RWPE1 (cell line): Measurements from ENCODE around the gene PID1.

Experiments used
- CTCF ChIA-PET: fragments of 350-600 bp; sonication (Branson Sonifier 250); formaldehyde crosslinking; extraction: SDS; loops from one replicate; lab custom pipeline; 2021; lab: Yijun Ruan, JAX
- POLR2A ChIA-PET: fragments of 400-600 bp; formaldehyde crosslinking; extraction: SDS; loops from one replicate; lab custom pipeline; 2020; ENCODE audit warnings: antibody characterized with exemption; ENCODE audit not compliant: low non-redundant PET; lab: Yijun Ruan, JAX
- DNase-seq: peaks from one replicate; pipeline ENCODE4 v3.0.0; 2012; ENCODE audit warnings: low spot score
- H3K27ac ChIP-seq: fragments of 450-650 bp; 2 replicates; pipeline ENCODE4 v1.5.1; 2017
- TF ChIP-seq, protein P1 (sequence below): fragments of 450-650 bp; conservative IDR thresholded peaks from 2 replicates; pipeline ENCODE4 v1.5.1; 2017; ENCODE audit warnings: low read depth, mild to moderate bottlenecking

PID1 gene

GRCh38 chr2:229109195-229109594, 161.9 kb downstream of the PID1 start:
- H3K27ac ChIP-seq = no peak overlapping the region
- ChIA-PET CTCF (no interaction called here), POLR2A (no interaction called here)
- no peak for DNase-seq
- TF ChIP-seq, protein P1, sequence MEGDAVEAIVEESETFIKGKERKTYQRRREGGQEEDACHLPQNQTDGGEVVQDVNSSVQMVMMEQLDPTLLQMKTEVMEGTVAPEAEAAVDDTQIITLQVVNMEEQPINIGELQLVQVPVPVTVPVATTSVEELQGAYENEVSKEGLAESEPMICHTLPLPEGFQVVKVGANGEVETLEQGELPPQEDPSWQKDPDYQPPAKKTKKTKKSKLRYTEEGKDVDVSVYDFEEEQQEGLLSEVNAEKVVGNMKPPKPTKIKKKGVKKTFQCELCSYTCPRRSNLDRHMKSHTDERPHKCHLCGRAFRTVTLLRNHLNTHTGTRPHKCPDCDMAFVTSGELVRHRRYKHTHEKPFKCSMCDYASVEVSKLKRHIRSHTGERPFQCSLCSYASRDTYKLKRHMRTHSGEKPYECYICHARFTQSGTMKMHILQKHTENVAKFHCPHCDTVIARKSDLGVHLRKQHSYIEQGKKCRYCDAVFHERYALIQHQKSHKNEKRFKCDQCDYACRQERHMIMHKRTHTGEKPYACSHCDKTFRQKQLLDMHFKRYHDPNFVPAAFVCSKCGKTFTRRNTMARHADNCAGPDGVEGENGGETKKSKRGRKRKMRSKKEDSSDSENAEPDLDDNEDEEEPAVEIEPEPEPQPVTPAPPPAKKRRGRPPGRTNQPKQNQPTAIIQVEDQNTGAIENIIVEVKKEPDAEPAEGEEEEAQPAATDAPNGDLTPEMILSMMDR = no peak

- DNase-seq = no peak
- H3K27ac ChIP-seq = no peak overlapping the region
- POLR2A ChIA-PET = interaction anchor here (0.7 kb wide), 1 partner anchor 520 kb away, joined by 6 read pairs; no protein-coding TSS in a partner anchor
- TF ChIP-seq, protein P1 = no peak
- CTCF ChIA-PET = interaction anchor here (0.7 kb wide), 1 partner anchor 276 kb away, joined by 4 read pairs; no protein-coding TSS in a partner anchor
Observed at GRCh38 chr2:229107601-229108000, 163.5 kb downstream of the PID1 start.

DNA sequence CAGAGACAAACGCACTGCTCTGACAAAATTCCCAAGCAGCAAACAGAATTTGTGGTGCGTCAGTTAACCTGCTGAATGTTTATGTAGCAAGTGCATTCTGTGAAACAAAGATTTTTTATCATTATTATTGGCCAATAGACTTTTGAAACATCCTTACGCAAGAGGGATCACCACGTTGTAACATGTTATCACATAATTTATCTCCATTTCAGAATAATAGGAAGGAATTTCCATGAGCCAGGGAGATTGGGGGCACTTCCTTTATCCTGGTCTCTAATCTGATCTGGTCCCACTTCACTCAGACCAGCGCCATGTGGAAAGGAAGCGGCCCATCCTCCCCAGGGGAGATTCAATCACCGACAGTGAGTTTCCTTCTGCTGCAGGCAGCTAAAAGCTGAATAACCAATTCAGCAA, 166.1 kb downstream of the PID1 start:
- ChIA-PET CTCF (no interaction called here), POLR2A (no interaction called here)
- DNase-seq = no peak
- H3K27ac ChIP-seq = no peak overlapping the region
- TF ChIP-seq, protein P1 = no peak

- ChIA-PET POLR2A (no interaction called here), CTCF (no interaction called here)
- H3K27ac ChIP-seq = no peak overlapping the region
- DNase-seq = no peak
- TF ChIP-seq, protein P1 = no peak
Observed at GRCh38 chr2:229104025-229104424, 167.1 kb downstream of the PID1 start.

- POLR2A ChIA-PET = no interaction called here
- TF ChIP-seq, protein P1 = no peak
- H3K27ac ChIP-seq = no peak overlapping the region
- CTCF ChIA-PET = interaction anchor here (0.6 kb wide), 1 partner anchor 329 kb away, joined by 3 read pairs; no protein-coding TSS in a partner anchor
- DNase-seq = no peak
Observed at GRCh38 chr2:229101314-229101713, 169.8 kb downstream of the PID1 start.

GRCh38 chr2:229099231-229099630, 171.9 kb downstream of the PID1 start:
- no peak for DNase-seq
- TF ChIP-seq, protein P1 = no peak
- POLR2A ChIA-PET = no interaction called here
- CTCF ChIA-PET = no interaction called here
- no peak overlapping the region for H3K27ac ChIP-seq

DNA sequence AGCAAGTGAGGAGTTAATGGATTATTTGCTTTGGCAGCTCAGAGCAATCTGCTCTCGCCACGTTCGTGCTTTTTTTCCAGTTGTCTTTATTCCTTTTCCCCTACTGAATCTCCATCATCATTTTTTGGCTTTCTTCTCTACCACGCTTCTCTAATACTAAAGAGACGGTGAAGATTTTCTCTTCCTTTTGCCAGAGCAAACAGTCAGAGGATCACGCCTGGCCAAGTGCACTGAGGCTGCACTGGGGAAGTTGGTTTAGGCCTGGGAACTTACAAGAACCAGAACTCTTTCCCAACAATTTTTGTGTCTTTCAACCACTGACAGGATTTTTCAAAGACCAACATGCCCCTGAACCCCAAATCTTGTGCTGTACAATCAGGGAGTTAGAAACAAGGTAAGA, 172.3 kb downstream of the PID1 start:
- ChIA-PET POLR2A (no interaction called here), CTCF (no interaction called here)
- TF ChIP-seq, protein P1 = no peak
- H3K27ac ChIP-seq = no peak overlapping the region
- DNase-seq = no peak
